B cell (primary cell): Measurements from ENCODE around the gene SAFB.

Experiments
- CTCF ChIP-seq: fragments of 200-600 bp; IDR thresholded peaks from one replicate; pipeline ENCODE4 v1.8.0; 2022; ENCODE audit warnings: antibody characterized with exemption, mild to moderate bottlenecking
- EZH2 ChIP-seq: IDR thresholded peaks from 2 replicates; pipeline ENCODE4 v1.6.1; 2012; ENCODE audit warnings: borderline replicate concordance, low read depth, mild to moderate bottlenecking, moderate library complexity, low read length; ENCODE audit not compliant: insufficient read depth, poor library complexity, severe bottlenecking

DNA sequence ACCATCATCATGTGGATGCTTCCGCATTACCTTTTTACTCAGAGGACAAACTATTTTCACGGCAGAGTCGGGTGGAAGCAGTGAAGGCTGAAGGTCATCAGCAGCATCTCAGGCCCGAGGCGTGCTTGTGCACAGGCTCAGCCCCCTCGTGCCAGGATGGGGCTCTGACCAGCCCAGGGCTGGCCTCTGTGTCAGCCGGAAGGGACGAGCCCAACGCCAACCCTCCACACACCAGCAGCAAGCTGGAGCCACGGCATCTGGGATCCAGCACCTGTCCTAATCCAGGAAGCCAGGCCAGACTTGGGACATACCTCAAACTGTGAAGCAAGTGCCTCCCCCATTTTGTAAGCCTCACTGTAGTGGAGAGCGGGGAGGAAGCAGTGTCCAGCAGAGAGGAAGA is 46.3 kb downstream of the SAFB start:
- no peak for TF ChIP-seq CTCF
- no peak for TF ChIP-seq EZH2
